SIG-M5 treated with dmso at 0.1 percent for 504 hours (cell line): ENCODE results near the gene SLC66A1.
"Not testable (repeated sequence)": the region's sequence is repeated elsewhere in the genome, so short reads cannot be mapped to it uniquely, and the experiment has no call there.

Experiments
- DNase-seq: peaks from one replicate; lab custom pipeline; 2025; ENCODE audit not compliant: unreplicated experiment; lab: John Stamatoyannopoulos, UW

SLC66A1 gene, protein sequence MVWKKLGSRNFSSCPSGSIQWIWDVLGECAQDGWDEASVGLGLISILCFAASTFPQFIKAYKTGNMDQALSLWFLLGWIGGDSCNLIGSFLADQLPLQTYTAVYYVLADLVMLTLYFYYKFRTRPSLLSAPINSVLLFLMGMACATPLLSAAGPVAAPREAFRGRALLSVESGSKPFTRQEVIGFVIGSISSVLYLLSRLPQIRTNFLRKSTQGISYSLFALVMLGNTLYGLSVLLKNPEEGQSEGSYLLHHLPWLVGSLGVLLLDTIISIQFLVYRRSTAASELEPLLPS

DNA sequence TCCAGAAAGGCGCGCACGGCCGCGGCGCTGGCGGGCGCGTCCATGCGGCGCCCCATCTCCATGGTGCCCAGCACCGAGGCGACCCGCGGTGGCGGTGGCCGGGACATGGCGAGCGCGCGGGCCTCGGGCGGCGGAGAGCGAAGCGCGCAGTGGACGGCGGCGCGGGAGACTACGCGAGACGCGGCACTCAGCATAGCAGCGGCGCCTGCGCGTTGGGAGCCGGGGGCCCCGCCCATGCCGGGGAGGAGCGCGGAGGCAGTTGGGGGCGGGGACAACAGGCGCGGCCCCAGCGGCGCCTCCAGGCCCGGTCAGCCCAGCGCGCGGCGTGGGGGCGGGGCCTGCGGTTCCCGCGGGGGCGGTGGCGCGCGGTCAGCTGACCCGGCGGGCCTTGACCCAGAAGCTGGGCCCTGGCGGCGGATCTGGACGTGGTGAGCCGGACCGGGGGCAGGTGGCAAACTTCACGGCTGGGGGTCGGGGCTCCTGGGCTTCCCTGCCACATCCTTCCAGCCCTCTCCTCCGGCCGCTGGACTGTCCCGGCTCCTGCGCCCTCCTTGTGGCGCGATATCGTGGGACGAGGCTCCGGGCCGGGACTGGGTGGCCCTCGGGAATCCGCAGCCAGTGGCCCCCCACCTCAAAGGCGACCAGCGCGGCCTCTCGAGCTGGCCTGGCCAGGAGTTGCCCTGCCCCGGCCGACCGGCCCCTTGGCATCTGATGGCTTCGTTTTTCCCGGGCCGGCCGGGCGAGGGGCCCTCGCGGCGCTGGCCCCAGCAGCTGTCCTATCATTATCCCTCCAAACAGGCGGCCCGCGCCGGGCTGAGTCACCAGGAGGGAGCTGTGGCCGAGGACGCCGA, at the start of gene SLC66A1, which contains the start of gene AKR7A2:
SLC66A1 (plus strand) TSS at position 396 of the 851 bp plus-strand sequence. CDS start 5,352 bp downstream, outside the sequence.
AKR7A2 (minus strand) TSS at position 214 of the 851 bp plus-strand sequence; CDS start at position 194, 20 bp downstream.
- peak; percentile 77 for DNase-seq

GRCh38 chr1:19262744-19263143, 49.4 kb upstream of the SLC66A1 start:
- no peak for DNase-seq

DNA sequence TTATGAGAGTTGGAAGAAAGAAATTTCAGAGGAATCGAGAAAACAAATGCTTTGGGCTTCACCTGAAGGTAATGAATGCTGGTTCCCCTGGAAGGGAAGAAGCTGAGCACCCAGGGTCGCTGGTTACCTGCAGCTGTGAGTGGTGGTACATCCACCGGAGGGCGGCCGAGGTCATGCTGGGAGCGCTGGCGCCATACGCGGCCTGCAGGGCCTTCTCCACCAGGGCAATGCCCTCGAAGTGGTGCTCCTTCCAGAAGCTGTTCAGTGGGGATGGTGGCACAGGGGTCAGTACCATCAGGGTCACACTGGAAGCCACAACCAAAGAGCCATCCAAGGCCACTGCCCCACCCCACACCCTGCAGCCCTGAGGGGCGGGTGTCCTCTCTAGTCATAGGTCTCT, 43.7 kb upstream of the SLC66A1 start:
- no peak for DNase-seq

DNA sequence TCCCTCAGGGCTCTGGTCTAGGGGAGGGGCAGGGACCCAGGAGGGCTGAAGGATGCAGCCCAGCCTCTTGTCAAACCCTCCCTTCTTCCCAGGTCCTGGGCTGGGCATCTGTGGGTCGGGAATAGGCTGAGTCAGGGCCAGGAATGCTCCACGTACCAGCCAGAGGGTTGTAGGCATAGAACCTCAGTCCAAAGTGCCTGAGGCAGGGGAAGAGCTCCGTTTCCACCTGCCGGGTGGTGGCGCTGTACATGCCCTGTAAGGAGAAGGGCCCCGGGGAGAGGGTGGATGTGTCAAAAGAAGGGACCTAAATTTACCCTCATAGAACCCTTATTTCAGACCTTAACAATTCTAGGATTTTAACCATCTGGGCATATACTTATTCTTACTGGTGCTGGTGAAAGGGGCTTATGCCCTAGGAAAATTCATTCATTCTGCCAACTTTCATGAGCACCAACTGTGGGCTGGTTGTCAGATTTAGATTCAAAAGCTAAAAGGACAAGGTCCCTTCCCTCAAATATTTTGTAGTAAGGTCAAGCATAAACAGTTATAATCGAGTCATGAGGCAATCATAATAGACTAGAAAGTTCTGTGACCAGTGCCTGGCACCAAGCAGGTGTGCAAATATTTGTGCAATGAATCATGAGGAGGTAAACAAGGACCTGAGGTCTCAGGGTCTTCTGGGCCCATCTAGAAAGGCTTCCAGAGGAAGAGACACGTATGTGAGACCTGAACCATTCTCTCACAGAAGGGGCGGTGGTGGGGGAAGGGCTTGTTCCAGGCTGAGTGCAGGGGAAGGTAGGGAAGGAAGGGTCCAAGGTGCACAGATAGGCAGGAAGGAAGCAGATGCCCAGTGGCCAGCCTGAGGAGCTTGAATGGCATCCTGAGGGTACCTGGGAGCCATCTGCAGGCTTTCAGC, 42.4 kb upstream of the SLC66A1 start:
- not testable (repeated sequence) for DNase-seq

- not testable (repeated sequence) for DNase-seq
Measured at GRCh38 chr1:19270343-19270730, 41.8 kb upstream of the SLC66A1 start.

DNA sequence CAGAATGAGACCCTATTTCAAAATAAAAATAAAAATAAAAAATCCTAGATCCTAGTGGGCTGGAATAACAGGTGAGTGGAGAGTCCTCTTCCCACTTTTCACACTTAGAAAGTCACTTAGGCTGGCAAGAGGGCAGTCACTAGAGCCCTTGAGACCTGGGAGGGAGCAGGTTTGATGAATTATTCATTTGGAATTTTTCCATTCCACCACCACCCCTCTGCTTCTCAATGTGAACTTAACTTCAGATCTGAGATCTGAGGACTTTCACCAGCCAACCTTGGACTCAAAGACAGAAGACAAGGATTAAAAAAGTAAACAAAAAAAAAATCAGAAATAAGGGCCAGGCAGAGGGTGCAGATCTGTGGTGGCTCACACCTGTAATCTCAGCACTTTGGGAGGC, 40.1 kb upstream of the SLC66A1 start:
- no peak for DNase-seq

DNA sequence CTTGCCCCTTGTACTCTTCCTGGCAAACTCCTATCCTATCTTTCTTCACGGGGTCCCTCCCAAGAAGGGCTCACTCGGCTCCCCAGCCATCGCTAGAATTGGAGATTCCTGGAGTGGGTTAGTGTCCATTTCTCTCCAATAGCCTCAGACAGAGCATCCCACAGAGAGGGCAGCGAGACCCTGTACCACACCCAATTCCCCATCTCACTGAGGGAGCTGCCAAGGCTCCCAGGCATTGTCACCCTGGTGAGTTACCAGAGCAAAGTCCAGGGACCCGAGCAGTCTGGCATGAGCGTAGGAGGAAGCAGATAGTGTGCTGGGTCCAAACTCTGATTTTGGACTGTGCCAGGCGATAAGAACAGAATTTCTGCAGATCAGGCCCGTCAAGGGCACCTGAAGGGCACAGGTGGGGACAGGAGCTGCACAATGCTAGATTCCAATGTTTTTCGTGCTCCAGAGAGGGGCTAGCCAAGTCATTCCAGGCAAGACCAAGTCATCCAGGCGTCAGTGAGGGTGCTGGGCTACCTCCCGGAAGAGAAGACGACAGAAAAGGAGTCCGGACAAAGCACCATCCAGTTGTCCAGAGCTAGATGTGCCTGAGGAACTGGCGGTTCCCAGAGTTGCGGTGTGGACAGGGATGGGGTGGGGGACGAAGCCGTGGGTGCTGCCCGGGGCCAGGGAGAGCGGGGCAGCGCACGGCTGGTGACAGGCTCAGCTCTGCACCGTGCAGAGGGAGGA, 38.9 kb upstream of the SLC66A1 start:
- DNase-seq: no peak

GRCh38 chr1:19273844-19274531, 38.1 kb upstream of the SLC66A1 start:
- DNase-seq: not testable (repeated sequence)

DNA sequence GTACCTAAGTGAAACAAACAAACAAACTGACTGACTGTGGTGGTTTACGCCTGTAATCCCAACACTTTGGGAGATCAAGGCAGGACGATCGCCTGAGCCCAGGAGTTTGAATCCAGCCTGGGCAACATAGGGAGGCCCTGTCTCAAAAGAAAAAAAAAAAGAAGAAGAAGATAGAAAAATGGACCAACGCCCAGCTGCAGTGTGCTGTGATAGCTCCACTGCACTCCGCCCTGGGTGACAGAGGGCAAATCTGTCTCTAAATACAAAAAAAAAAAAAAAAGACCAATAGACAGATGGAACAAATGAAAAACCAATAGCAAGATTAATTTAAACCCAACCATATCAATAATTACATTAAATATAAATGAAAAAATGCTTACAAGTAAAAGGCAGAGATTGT, 37.5 kb upstream of the SLC66A1 start:
- no peak for DNase-seq

- no peak for DNase-seq
Measured at GRCh38 chr1:19283891-19284290, 28.2 kb upstream of the SLC66A1 start.

DNA sequence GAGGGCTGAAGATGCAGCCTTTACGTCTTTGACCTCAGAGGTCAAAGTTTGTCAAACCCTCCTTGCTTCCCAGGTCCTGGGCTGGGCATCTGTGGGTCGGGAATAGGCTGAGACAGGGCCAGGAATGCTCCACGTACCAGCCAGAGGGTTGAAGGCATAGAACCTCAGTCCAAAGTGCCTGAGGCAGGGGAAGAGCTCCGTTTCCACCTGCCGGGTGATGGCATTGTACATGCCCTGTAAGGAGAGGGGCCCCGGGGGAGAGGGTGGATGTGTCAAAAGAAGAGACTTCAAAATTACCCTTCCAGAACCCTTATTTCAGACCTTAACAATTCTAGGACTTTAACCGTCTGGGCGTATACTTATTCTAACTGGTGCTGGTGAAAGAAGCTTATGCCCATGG, 27.2 kb upstream of the SLC66A1 start:
- DNase-seq: no peak

DNA sequence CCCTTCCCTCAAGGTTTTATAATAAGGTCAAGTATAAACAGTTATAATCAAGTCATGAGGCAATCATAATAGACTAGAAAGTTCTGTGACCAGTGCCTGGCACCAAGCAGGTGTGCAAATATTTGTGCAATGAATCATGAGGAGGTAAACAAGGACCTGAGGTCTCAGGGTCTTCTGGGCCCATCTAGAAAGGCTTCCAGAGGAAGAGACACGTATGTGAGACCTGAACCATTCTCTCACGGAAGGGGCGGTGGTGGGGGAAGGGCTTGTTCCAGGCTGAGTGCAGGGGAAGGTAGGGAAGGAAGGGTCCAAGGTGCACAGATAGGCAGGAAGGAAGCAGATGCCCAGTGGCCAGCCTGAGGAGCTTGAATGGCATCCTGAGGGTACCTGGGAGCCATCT, 26.8 kb upstream of the SLC66A1 start:
- not testable (repeated sequence) for DNase-seq

DNA sequence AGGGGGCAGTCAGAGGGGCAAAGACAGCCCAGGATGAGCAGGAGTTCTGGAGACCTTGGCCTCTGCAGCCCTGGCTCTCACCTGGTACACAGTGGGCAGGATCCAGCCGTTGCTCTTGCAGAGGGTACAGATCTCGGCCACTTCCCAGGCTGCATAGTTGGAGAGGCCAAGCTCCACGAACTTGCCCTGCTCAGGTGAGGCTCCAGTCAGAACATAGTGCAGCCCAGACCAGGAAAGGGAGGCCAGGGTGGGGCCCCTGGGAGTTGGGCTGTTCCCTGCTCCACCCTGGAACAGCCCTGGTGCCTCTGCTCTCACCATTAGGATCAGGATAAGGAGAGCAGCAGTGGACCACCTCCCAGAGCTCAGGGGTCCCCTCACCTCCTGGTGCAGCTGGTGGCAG, 26.3 kb upstream of the SLC66A1 start:
- DNase-seq: not testable (repeated sequence)

DNA sequence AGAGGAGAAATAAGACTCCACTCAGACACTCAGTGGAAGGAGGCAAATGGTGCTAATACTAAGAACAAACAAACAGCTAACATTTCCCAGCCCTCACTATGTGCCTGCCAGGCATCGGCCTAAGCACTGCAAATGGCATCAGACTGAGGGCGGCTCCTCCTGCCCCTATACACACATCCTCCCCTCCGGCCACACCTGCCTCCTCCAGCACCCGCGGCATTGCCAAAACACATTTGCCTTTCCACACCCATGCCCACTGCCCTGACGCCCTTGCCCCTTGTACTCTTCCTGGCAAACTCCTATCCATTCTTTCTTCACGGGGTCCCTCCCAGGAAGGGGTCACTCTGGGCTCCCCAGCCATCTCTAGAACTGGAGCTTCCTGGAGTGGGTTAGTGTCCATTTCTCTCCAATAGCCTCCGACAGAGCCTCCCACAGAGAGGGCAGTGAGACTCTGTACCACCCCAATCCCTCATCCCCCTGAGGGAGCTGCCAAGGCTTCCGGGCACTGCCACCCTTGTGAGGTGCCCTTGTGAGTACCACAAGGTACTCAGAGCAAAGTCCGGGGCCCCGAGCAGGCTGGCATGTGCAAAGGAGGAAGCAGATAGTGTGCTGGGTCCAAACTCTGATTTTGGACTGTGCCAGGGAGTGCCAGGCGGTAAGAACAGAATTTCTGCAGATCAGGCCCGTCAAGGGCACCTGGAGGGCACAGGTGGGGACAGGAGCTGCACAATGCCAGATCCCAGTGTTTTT, 24.5 kb upstream of the SLC66A1 start:
- no peak for DNase-seq

GRCh38 chr1:19288324-19289241, 23.5 kb upstream of the SLC66A1 start, which contains the start of gene AKR7A3:
AKR7A3 (minus strand) TSS chr1:19288770; CDS start chr1:19288709, 61 bp downstream.
- DNase-seq: not testable (repeated sequence)

DNA sequence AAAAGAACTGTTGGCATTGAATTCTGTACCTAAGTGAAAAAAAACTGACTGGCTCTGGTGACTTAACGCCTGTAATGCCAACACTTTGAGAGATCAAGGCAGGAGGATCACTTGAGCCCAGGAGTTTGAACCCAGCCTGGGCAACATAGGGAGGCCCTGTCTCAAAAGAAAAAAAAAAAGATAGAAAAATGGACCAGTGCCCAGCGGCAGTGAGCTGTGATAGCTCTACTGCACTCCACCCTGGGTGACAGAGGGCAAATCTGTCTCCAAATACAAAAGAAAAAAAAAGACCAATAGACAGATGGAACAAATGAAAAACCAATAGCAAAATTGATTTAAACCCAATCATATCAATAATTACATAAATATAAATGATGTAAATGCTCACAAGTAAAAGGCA, 22.9 kb upstream of the SLC66A1 start:
- DNase-seq: no peak

- DNase-seq: no peak
Measured at GRCh38 chr1:19294638-19295037, 17.5 kb upstream of the SLC66A1 start.

DNA sequence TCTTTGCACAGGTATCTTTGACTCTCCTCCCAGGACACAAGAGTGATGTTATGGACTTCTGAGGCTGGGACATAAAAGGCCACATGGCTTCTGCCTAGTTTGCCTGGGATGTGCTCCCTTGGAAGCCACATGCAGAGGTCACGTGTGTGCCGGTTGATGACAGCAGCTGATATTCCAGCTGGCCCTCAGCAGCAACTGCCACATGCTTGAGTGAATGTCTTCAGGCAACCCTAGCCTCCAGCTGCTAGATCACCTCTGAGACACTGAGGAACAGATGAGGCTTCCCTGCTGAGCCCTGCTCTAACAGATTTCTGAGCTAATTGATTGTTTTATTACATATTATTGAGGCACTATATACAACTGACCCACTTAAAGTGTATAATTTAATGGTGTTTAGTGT, 11.9 kb upstream of the SLC66A1 start:
- DNase-seq: no peak
